AG04450 (cell line): ENCODE measurements around the gene DHX58. TPM values are rescaled to one million over a fixed set of nuclear protein-coding genes. Genes with fewer than 3 reads are reported as not detected.

Experiments
- CTCF ChIA-PET: fragments of 300-600, 350-600 bp; formaldehyde crosslinking; extraction: SDS; loops from one replicate; lab custom pipeline; 2022; ENCODE audit warnings: antibody characterized with exemption, inconsistent platforms; lab: Charles Lee
- POLR2A ChIA-PET: fragments of 350-600 bp; formaldehyde crosslinking; extraction: SDS; loops from one replicate; lab custom pipeline; 2021; ENCODE audit warnings: antibody characterized with exemption, inconsistent platforms; lab: Yijun Ruan, JAX
- DNase-seq: peaks from one replicate; pipeline ENCODE4 v3.0.0-alpha.2; 2011; ENCODE audit warnings: low read depth, low spot score
- H3K27ac ChIP-seq: one replicate; pipeline ENCODE4 v1.5.1; 2012; ENCODE audit warnings: low read depth, low read length, control low read depth
- H3K27me3 ChIP-seq: one replicate; pipeline ENCODE4 v1.6.0; 2012; ENCODE audit warnings: low read length; ENCODE audit not compliant: control insufficient read depth, insufficient read depth
- H3K4me3 ChIP-seq: 2 replicates; pipeline ENCODE4 v1.5.1; 2011; ENCODE audit warnings: mild to moderate bottlenecking, low read depth, low read length, control low read depth
- H3K9me3 ChIP-seq: 2 replicates; pipeline ENCODE4 v1.5.1; 2012; ENCODE audit warnings: low read length; ENCODE audit not compliant: control insufficient read depth, insufficient read depth
- polyA plus RNA-seq: library from polyadenylated mRNA; depleted of rRNA; stranded (reverse); fragments of >200 nt; gene quantifications from 2 replicates; pipeline ENCODE4 v1.2.3, GENCODE V29; 2011
- TF ChIP-seq, protein P1 (sequence below): IDR thresholded peaks from 2 replicates; pipeline ENCODE4 v1.5.1; 2011; ENCODE audit warnings: low read depth, low read length, control low read depth, inconsistent platforms

The DHX58 gene
- polyA plus RNA-seq, 1 experiment: 2.0 TPM

DNA sequence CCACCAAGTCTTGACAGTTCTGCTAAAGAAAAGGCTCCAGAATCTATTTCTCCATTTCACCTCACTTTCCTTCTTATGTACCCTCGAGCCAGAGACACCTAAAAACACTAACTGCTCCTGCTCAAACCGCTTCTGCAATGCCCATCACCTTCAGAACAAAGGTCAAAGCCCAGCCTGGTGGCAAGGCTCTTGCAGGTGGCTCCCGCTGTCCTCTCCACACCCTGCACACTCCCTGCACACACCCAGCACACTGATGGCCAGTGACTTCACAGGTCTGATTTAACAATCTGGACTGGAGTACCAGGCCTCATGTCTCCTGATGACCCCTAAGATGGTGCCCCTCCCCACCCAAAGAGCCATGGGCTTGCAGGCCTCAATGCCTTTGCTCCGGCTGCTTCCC is 52.3 kb downstream of the DHX58 start:
- Histone ChIP-seq H3K27me3 (peaks cover 56% of the 10 kb centered on the region), H3K27ac (no peak overlapping the region), H3K4me3 (no peak overlapping the region), H3K9me3 (peaks cover 4% of the 10 kb centered on the region; the same call in 1 of the 2 replicates)
- ChIA-PET POLR2A (no interaction called here), CTCF (no interaction called here)
- TF ChIP-seq, protein P1, sequence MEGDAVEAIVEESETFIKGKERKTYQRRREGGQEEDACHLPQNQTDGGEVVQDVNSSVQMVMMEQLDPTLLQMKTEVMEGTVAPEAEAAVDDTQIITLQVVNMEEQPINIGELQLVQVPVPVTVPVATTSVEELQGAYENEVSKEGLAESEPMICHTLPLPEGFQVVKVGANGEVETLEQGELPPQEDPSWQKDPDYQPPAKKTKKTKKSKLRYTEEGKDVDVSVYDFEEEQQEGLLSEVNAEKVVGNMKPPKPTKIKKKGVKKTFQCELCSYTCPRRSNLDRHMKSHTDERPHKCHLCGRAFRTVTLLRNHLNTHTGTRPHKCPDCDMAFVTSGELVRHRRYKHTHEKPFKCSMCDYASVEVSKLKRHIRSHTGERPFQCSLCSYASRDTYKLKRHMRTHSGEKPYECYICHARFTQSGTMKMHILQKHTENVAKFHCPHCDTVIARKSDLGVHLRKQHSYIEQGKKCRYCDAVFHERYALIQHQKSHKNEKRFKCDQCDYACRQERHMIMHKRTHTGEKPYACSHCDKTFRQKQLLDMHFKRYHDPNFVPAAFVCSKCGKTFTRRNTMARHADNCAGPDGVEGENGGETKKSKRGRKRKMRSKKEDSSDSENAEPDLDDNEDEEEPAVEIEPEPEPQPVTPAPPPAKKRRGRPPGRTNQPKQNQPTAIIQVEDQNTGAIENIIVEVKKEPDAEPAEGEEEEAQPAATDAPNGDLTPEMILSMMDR: no peak
- DNase-seq: no peak

DNA sequence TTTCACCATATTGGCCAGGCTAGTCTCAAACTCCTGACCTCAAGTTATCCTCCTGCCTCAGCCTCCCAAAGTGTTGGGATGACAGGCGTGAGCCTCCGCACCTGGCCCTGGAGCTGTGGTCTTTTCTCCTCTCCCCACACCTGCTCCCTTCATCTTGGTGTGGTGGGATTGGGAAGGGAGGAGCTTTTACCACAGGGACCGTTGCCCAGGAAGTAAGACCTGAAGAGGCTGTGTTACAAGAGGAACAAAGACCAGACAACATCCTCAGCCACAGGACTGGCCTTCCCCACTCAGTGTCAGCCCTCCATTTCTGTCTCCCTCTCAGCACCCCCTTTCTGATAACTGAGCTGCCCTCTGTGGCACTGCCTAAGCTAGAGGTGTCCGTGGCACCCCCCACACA is 52.7 kb downstream of the DHX58 start:
- H3K9me3 ChIP-seq: peaks cover 4% of the 10 kb centered on the region; the same call in 1 of the 2 replicates
- POLR2A ChIA-PET: no interaction called here
- DNase-seq: no peak
- H3K27me3 ChIP-seq: peaks cover 60% of the 10 kb centered on the region
- TF ChIP-seq, protein P1: no peak
- no peak overlapping the region for H3K27ac ChIP-seq
- no peak overlapping the region for H3K4me3 ChIP-seq
- CTCF ChIA-PET: interaction anchor here (1.5 kb wide), 1 partner anchor 42 kb away, joined by 6 read pairs; no protein-coding TSS in a partner anchor

DNA sequence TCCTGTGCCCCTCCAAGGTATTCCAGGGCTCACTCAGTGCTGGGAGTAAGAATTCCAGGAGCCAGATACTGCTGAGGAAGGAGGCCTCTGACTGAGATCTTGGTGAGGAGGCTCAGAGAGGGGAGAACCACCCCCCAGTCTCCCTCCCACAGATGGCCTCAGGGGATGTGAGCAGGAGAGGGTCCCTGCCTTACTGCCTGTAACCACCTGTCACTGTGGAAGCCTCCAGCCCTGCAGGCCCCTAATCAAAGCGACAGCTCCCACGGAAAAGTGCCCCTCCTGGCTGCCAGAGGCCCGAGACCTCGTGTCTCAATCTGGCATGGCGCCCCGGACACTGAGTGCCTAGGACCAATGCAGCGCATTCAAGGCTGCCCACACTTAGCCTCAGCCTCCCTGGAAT is 54.5 kb downstream of the DHX58 start:
- Histone ChIP-seq H3K9me3 (peaks cover 4% of the 10 kb centered on the region; the same call in 1 of the 2 replicates), H3K4me3 (no peak overlapping the region), H3K27ac (no peak overlapping the region), H3K27me3 (peaks cover 68% of the 10 kb centered on the region)
- POLR2A ChIA-PET: no interaction called here
- TF ChIP-seq, protein P1: no peak
- CTCF ChIA-PET: interaction anchor here (1.5 kb wide), 1 partner anchor 44 kb away, joined by 6 read pairs; no protein-coding TSS in a partner anchor
- no peak for DNase-seq

DNA sequence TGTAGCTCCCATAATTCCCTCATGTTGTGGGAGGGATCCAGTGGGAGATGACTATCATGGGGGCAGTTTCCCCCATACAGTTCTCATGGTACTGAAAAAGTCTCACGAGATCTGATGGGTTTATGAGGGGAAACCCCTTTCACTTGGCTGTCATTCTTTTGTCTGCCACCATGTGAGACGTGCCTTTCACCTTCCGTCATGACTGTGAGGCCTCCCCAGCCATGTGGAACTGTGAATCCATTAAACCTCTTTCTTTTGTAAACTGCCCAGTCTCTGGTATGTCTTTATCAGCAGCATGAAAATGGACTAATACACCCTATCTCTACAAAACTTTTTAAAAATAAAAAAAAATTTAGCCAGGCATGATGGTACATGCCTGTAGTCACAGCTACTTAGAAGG is 55.9 kb downstream of the DHX58 start:
- 0 out of 2 replicates have a peak, but pooled peaks cover 4% of the 10 kb centered on the region for H3K9me3 ChIP-seq
- ChIA-PET CTCF (interaction anchor here (1.0 to 2.9 kb wide), 2 partner anchors 9 to 11 kb away, joined by 3 to 12 read pairs; no protein-coding TSS in a partner anchor), POLR2A (no interaction called here)
- no peak for DNase-seq
- no peak overlapping the region for H3K27ac ChIP-seq
- TF ChIP-seq, protein P1: no peak
- H3K4me3 ChIP-seq: no peak overlapping the region
- H3K27me3 ChIP-seq: peaks cover 68% of the 10 kb centered on the region

DNA sequence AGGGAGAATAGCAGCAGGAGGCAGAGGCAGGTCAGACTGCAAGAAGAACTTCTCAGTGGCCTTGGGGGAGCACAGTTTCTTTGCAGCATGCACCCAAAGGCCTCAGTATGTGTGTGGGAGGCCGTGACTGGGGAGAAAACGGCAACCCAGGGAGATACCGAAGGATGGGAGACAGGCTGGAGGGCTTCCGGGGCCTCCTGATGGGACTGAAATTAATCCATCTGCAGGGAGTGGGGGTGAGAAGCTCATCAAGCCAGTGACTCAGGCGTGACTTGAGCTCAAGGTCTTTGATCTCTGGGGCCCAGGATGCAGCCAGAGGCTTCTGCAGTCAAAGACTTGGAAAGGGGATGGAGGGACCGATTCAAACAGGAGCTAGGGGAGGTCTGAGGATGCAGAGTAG is 57.0 kb downstream of the DHX58 start:
- Histone ChIP-seq H3K27me3 (peaks cover 74% of the 10 kb centered on the region), H3K9me3 (0 out of 2 replicates have a peak, but pooled peaks cover 4% of the 10 kb centered on the region), H3K4me3 (no peak overlapping the region), H3K27ac (no peak overlapping the region)
- no peak for DNase-seq
- TF ChIP-seq, protein P1: no peak
- POLR2A ChIA-PET: interaction anchor here (0.9 kb wide), 1 partner anchor 9 kb away, joined by 3 read pairs; no protein-coding TSS in a partner anchor
- CTCF ChIA-PET: interaction anchor here (0.6 to 2.9 kb wide), 5 partner anchors 10 to 217 kb away, joined by 3 to 12 read pairs (median 3); partner anchors contain the start of gene NKIRAS2
